GM19372 (cell line): Measurements from ENCODE around the gene ASTN2.

Experiments used
- ATAC-seq: cut with Tn5 transposase; IDR thresholded peaks from one replicate; pipeline ENCODE4 v1.9.1; 2021; ENCODE audit warnings: mild to moderate bottlenecking, low read depth, moderate library complexity; ENCODE audit not compliant: unreplicated experiment

Gene ASTN2

GRCh38 chr9:116389541-116390302 is 1025.1 kb downstream of the ASTN2 start:
- ATAC-seq: no peak

DNA sequence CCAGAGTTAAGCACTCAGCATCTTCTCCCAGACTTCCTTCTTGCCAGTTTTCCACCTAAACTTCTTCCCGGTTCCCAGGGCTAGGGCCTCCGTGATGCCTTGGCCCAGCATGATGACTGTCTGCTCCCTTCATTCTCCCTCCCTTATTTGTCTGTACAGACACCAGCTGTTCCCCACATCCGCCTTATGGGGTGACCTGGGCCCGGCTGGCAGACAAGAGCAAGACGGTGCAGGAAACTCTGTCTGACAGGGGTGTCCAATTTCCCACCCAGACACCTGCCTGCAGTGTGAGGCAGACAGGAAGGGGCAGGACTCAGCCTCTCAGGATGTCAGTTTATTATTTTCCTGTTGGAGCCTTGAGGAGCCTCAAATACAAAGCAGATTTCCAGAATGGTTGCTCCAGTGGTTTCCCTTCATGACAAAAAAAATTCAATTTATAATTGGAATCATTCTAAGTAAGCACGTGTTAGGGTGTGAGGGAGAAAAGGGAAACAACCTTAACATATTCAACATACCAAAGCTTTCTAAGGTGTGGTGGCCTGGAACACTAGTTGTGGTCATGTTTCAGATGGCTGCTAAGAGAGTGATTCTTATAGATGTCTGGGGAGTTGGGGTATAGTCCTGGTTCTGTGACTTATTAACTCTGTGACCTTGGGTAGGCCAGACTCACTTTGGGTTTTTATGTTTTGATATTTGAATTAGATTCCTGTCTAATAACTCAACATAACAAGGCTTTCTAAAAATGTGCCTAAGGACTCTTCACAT is 1026.7 kb downstream of the ASTN2 start:
- peak; percentile 37 for ATAC-seq

DNA sequence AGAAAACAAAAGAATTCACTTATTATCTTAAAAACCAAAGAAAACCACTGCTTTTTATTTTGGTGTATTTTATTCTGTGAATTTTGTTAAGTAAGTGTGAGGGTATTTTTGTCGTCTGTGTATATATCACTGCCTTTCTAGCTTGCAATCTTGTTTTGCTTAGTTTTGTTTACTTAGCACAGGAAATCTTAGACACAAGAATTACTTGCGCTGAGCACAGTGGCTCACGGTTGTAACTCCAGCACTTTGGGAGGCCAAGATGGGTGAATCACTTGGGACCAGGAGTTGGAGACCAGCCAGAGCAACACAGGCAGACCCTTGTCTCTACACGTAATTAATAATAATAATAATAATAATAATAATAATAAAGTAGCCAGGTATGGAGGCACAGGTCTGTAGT is 1030.9 kb downstream of the ASTN2 start:
- ATAC-seq: no peak

DNA sequence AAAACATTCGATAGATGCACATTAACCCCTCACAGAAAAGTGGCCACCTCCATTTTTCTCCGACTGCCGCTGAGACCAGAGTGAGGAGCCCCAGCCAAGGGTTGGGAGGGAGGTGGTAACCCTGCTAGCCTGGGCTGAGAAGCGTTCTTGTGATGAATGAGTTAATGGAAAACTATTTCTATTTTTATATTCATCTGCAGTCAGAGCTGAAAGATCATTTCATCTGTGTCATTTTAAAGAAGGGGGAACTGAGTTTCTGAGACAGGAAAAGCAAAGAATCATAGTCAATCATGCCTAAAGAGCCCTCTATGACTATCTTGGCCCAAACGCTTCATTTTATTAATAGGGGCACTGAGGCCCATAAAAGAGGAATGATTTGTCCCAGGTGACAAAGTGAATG is 1031.7 kb downstream of the ASTN2 start:
- peak; percentile 57 for ATAC-seq

- ATAC-seq: no peak
These were observed 1032.8 kb downstream of the ASTN2 start for GRCh38 chr9:116382053-116382452.

- no peak for ATAC-seq
These were observed 1033.5 kb downstream of the ASTN2 start for GRCh38 chr9:116381350-116381749.

- ATAC-seq: peak; percentile 41
These were observed 1034.3 kb downstream of the ASTN2 start for GRCh38 chr9:116380496-116380995.

DNA sequence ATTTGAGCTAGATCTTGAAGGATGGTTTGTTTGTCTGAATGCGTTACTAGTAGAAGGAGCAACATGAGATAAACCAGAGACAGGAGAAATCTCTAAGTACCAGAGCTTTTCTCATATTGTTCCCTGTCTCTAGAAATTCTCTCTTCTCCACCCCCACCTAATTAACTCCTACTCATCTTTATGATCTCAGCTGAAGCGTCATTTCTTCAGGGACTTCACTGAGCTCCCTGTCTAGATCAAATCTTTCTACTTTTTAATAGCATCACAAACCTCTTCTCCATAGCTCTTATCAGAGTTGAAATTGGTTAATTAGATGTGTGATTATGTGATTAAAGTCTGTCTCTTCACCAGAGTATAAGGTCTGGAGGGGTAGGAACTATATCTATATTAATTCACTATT is 1035.0 kb downstream of the ASTN2 start:
- no peak for ATAC-seq

GRCh38 chr9:116378873-116379272 is 1036.0 kb downstream of the ASTN2 start:
- ATAC-seq: no peak

DNA sequence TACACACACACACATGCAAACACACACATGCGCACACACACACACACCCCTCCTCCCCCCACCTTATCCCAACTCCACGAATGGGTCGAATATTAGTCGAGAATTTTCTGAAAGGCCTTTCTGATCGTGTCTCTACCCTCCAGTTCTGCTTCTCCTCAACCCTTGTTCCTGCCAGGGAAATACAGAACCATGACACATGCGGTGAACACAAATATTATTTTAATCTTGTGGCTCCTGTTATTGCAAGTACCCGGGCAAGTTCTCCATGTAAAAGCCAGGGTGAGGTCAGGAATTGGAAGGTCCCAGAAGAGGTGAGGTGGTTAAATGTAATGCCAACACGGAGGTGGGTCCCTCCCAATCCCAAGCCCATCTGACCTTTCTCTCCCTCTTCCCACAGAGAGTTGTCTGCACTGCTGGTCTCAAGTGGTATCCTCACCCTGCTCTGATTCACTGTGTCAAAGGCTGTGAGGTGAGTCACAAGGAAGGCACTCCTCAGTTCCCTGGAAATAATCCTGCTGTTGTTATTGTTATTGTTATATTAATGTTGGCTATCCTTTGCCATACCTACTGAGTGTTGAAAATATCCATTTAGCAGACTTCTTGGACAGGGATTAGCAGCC is 1037.6 kb downstream of the ASTN2 start:
- no peak for ATAC-seq
